Stimulated activated CD4-positive, alpha-beta T cell treated with anti-CD3 and anti-CD28 coated beads, Interleukin-2, amount 100 ng/mL, for 48 hours (primary cell): Measurements from ENCODE around the gene DNAJB1.

Experiments
- DNase-seq, 2 donors: peaks; one replicate each; pipeline ENCODE4 v3.0.0-alpha.2; 2020

DNAJB1 gene

DNA sequence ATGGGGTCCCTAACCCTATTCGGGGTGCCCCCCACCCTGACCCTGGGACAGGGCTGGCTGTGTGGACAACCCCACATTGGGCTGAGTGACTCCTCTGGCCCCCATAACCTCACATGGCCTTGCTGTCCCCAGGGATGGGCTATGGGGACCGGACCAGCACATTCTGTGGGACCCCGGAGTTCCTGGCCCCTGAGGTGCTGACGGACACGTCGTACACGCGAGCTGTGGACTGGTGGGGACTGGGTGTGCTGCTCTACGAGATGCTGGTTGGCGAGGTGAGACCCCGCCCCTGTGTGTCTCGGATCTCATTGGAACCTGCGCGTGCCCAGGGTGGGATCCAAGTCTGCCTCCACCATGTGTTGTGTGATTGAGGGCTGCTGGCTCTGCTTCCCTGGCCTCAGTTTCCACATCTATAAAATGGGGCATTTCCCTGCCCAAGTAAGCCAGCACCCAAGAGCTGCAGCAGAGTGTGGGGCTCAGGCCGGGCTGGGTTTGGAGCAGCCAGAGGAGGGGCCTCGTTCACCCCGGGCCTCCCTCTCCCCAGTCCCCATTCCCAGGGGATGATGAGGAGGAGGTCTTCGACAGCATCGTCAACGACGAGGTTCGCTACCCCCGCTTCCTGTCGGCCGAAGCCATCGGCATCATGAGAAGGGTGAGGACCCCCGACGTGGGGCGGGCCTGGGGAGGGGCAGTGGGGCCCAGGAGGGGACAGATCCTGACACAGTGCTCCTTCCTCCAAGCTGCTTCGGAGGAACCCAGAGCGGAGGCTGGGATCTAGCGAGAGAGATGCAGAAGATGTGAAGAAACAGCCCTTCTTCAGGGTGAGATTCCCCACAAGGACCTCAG lies 47.9 kb downstream of the DNAJB1 start:
- no peak for DNase-seq

GRCh38 chr19:14467816-14468215 lies 50.4 kb downstream of the DNAJB1 start:
- DNase-seq: no peak

DNA sequence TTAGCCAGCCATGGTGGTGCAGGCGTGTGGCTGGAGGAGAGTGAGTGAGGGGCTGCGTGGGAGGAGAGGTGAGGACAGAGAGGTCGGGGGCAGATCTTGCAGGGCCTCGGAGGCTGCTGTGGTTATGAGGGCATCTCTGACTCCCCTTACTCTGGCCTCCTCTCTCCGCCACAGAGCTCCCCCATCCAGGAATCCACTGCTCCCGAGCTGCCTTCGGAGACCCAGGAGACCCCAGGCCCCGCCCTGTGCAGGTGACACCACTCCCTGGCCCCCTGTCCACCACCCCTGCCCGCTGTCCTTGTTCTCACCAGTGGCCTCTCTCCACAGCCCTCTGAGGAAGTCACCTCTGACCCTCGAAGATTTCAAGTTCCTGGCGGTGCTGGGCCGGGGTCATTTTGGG lies 50.8 kb downstream of the DNAJB1 start:
- DNase-seq: no peak
